IMR-90 (cell line): ENCODE results near the gene NR5A2. TPM values are rescaled to one million over a fixed set of nuclear protein-coding genes. Genes with fewer than 3 reads are reported as not detected.

Experiments used
- ATAC-seq: fragments of 200-7000 bp; cut with Tn5 transposase; 2 replicates; pipeline ENCODE4 v1.9.1; 2020; ENCODE audit warnings: low read depth, mild to moderate bottlenecking, moderate library complexity
- BruUV-seq: library from RNA; stranded (reverse); fragments of 400-500 nt; replicated peaks from 2 replicates; lab custom pipeline; 2021; lab: Mats Ljungman, UMichigan
- CTCF ChIA-PET: fragments of 300-600 bp; formaldehyde crosslinking; extraction: SDS; loops from one replicate; lab custom pipeline; 2021; ENCODE audit warnings: antibody characterized with exemption; lab: Yijun Ruan, JAX
- POLR2A ChIA-PET: fragments of 300-600 bp; sonication (Branson Sonifier 250); formaldehyde crosslinking; loops from one replicate; lab custom pipeline; 2022; ENCODE audit warnings: antibody characterized with exemption; ENCODE audit not compliant: unreplicated experiment; lab: Charles Lee
- DNase-seq: peaks from one replicate; pipeline ENCODE4 v3.0.0; 2013
- H2AFZ ChIP-seq: replicated peaks from 2 replicates; pipeline ENCODE3; 2013; ENCODE audit warnings: low read length, mild to moderate bottlenecking; ENCODE audit not compliant: poor library complexity
- H2AK5ac ChIP-seq: 2 replicates; pipeline ENCODE4 v1.6.1; 2013; ENCODE audit warnings: low read depth, low read length, inconsistent platforms
- H2AK9ac ChIP-seq: replicated peaks from 2 replicates; pipeline ENCODE3; 2013; ENCODE audit warnings: mild to moderate bottlenecking, low read depth, low read length, moderate library complexity; ENCODE audit not compliant: poor library complexity
- H2BK120ac ChIP-seq: 2 replicates; pipeline ENCODE4 v1.6.1; 2013; ENCODE audit warnings: low read depth, low read length, inconsistent platforms
- H2BK15ac ChIP-seq: 3 replicates; pipeline ENCODE4 v1.6.1; 2013; ENCODE audit warnings: low read depth, low read length, inconsistent platforms
- H2BK20ac ChIP-seq: 2 replicates; pipeline ENCODE4 v1.6.1; 2013; ENCODE audit warnings: low read depth, mild to moderate bottlenecking, inconsistent platforms, low read length, moderate library complexity
- H2BK5ac ChIP-seq: 2 replicates; pipeline ENCODE4 v1.6.1; 2013; ENCODE audit warnings: mild to moderate bottlenecking, low read depth, low read length, inconsistent platforms; ENCODE audit not compliant: poor library complexity, severe bottlenecking
- H3K14ac ChIP-seq: replicated peaks from 2 replicates; pipeline ENCODE4 v1.6.1; 2013; ENCODE audit warnings: low read depth, low read length, inconsistent platforms
- H3K18ac ChIP-seq: 2 replicates; pipeline ENCODE4 v1.6.1; 2013; ENCODE audit warnings: low read depth, low read length, control low read depth
- H3K23ac ChIP-seq: 2 replicates; pipeline ENCODE4 v1.6.1; 2013; ENCODE audit warnings: low read depth, low read length, inconsistent platforms
- H3K27ac ChIP-seq: 2 replicates; pipeline ENCODE4 v1.5.1; 2013; ENCODE audit warnings: mild to moderate bottlenecking, control low read depth, low read length; ENCODE audit not compliant: insufficient read depth
- H3K27me3 ChIP-seq: 2 replicates; pipeline ENCODE4 v1.6.1; 2013; ENCODE audit warnings: low read length; ENCODE audit not compliant: control insufficient read depth, insufficient read depth
- H3K36me3 ChIP-seq: 2 replicates; pipeline ENCODE4 v1.6.1; 2013; ENCODE audit warnings: low read length, mixed read lengths; ENCODE audit not compliant: control insufficient read depth, insufficient read depth
- H3K4ac ChIP-seq: 2 replicates; pipeline ENCODE4 v1.6.1; 2013; ENCODE audit warnings: low read depth, low read length, inconsistent platforms
- H3K4me1 ChIP-seq: 2 replicates; pipeline ENCODE4 v1.6.1; 2013; ENCODE audit warnings: low read length, mixed read lengths; ENCODE audit not compliant: control insufficient read depth, insufficient read depth
- H3K4me2 ChIP-seq: 2 replicates; pipeline ENCODE4 v1.6.1; 2013; ENCODE audit warnings: low read depth, mild to moderate bottlenecking, control low read depth, low read length, moderate library complexity
- H3K4me3 ChIP-seq: 2 replicates; pipeline ENCODE4 v1.5.1; 2013; ENCODE audit warnings: low read depth, mild to moderate bottlenecking, control low read depth, low read length, moderate library complexity; ENCODE audit not compliant: insufficient read depth
- H3K56ac ChIP-seq: 2 replicates; pipeline ENCODE4 v1.6.1; 2013; ENCODE audit warnings: low read length, inconsistent platforms; ENCODE audit not compliant: insufficient read depth; ENCODE audit errors: extremely low read depth
- H3K79me1 ChIP-seq, 2 experiments: 2 replicates each; pipeline ENCODE4 v1.6.1; 2013; ENCODE audit warnings: low read length in 2 of 2, inconsistent platforms in 1 of 2, low read depth in 1 of 2
- H3K9ac ChIP-seq: 2 replicates; pipeline ENCODE4 v1.6.1; 2013; ENCODE audit warnings: low read depth, low read length, control low read depth
- H3K9me1 ChIP-seq: 2 replicates; pipeline ENCODE4 v1.6.1; 2013; ENCODE audit warnings: low read length, inconsistent platforms; ENCODE audit not compliant: insufficient read depth
- H3K9me3 ChIP-seq: 2 replicates; pipeline ENCODE4 v1.6.1; 2013; ENCODE audit warnings: low read length; ENCODE audit not compliant: control insufficient read depth, insufficient read depth
- H4K20me1 ChIP-seq: 2 replicates; pipeline ENCODE4 v1.6.1; 2013; ENCODE audit warnings: low read length, inconsistent platforms; ENCODE audit not compliant: insufficient read depth
- H4K5ac ChIP-seq: 2 replicates; pipeline ENCODE4 v1.6.1; 2013; ENCODE audit warnings: mild to moderate bottlenecking, low read depth, low read length, control low read depth
- H4K8ac ChIP-seq, 2 experiments: 2 replicates each; pipeline ENCODE4 v1.6.1; 2013; ENCODE audit warnings: low read depth in 2 of 2, low read length in 2 of 2, control low read depth in 1 of 2, inconsistent platforms in 1 of 2
- H4K91ac ChIP-seq: 2 replicates; pipeline ENCODE4 v1.6.1; 2013; ENCODE audit warnings: low read depth, low read length, inconsistent platforms; ENCODE audit not compliant: insufficient read depth
- BHLHE40 ChIP-seq: fragments of 150-350 bp; IDR thresholded peaks from 2 replicates; pipeline ENCODE4 v1.6.1; 2016; ENCODE audit warnings: mild to moderate bottlenecking, low read depth, low read length
- CEBPB ChIP-seq: IDR thresholded peaks from 2 replicates; pipeline ENCODE4 v1.6.1; 2012; ENCODE audit warnings: low read depth, low read length, improper control_type of control experiment
- CTCF ChIP-seq: conservative IDR thresholded peaks from 2 replicates; pipeline ENCODE4 v1.5.1; 2012; ENCODE audit warnings: mild to moderate bottlenecking, low read depth, low read length, improper control_type of control experiment
- FOS ChIP-seq: fragments of 150-350 bp; IDR thresholded peaks from 2 replicates; pipeline ENCODE4 v1.6.1; 2016; ENCODE audit warnings: low read depth, low read length
- MAZ ChIP-seq: IDR thresholded peaks from 2 replicates; pipeline ENCODE4 v1.6.1; 2012; ENCODE audit warnings: low read depth, mild to moderate bottlenecking, low read length, improper control_type of control experiment, moderate library complexity, borderline replicate concordance
- NFE2L2 ChIP-seq: fragments of 150-350 bp; IDR thresholded peaks from 2 replicates; pipeline ENCODE4 v1.6.1; 2016; ENCODE audit warnings: low read depth, mild to moderate bottlenecking, low read length
- POLR2A ChIP-seq: IDR thresholded peaks from 2 replicates; pipeline ENCODE4 v1.6.1; 2012; ENCODE audit warnings: mild to moderate bottlenecking, low read depth, low read length
- RCOR1 ChIP-seq: IDR thresholded peaks from 2 replicates; pipeline ENCODE4 v1.6.1; 2012; ENCODE audit warnings: mild to moderate bottlenecking, low read length, improper control_type of control experiment; ENCODE audit not compliant: insufficient replicate concordance
- RFX5 ChIP-seq: IDR thresholded peaks from 2 replicates; pipeline ENCODE4 v1.8.0; 2012; ENCODE audit warnings: low read depth, mild to moderate bottlenecking, low read length, moderate library complexity
- SMC3 ChIP-seq: fragments of 150-350 bp; IDR thresholded peaks from 2 replicates; pipeline ENCODE4 v1.6.1; 2016; ENCODE audit warnings: low read depth, mild to moderate bottlenecking, antibody characterized with exemption, low read length, moderate library complexity
- USF2 ChIP-seq: fragments of 150-350 bp; IDR thresholded peaks from 2 replicates; pipeline ENCODE4 v1.6.1; 2017; ENCODE audit warnings: mild to moderate bottlenecking, antibody characterized with exemption, low read length, low read depth
- WGBS, 2 experiments: methylation state at CpG; one replicate each; pipeline versions ENCODE4 v1.1.5 to v1.1.7; 2013; ENCODE audit warnings: missing lambda C conversion rate in 2 of 2; ENCODE audit not compliant: insufficient read length in 1 of 2; ENCODE audit errors: extremely low coverage in 2 of 2; 5-methylcytosine and 5-hydroxymethylcytosine counted together
- dilution Hi-C: fragments of 300-500 bp; cut with HindIII; formaldehyde crosslinking; loops from one replicate; pipeline ENCODE4 v1.14.3; 2018; ENCODE audit warnings: low sequenced_read_pairs; ENCODE audit not compliant: unreplicated experiment
- in situ Hi-C: fragments of 300-500 bp; cut with MboI; formaldehyde crosslinking; loops from 3 replicates; pipeline ENCODE4 v1.14.3; 2019; ENCODE audit warnings: low sequenced_read_pairs, inconsistent platforms, mixed read lengths
- intact Hi-C: fragments of 100-400 bp; cut with micrococcal nuclease; formaldehyde crosslinking; loops from 2 replicates; pipeline ENCODE4 v1.10.0; 2022
- polyA plus RNA-seq, 3 experiments: library from polyadenylated mRNA; depleted of rRNA; stranded (reverse); fragments of >200 nt; gene quantifications; 2 replicates each; pipeline ENCODE4 v1.2.3, GENCODE V29; 2012; ENCODE audit warnings: low replicate concordance in 1 of 3
- total RNA-seq: library from RNA; depleted of rRNA; stranded (reverse); fragments of >200 nt; gene quantifications from 2 replicates; pipeline ENCODE4 v1.2.3, GENCODE V29; 2012

The NR5A2 gene
- total and polyA plus RNA-seq, 2 of the 4 experiments (the other 2 are of a cell fraction), result 0.03 to 0.18 TPM

- Histone ChIP-seq H3K9me1 (no peaks in the 10 kb centered on the region), H2BK15ac (no peak overlapping the region), H3K4me1 (no peaks in the 10 kb centered on the region), H2BK20ac (no peak overlapping the region), H4K8ac (no peak overlapping the region), H3K4me3 (no peak overlapping the region), H3K23ac (no peak overlapping the region), H3K36me3 (no peaks in the 10 kb centered on the region), H2BK5ac (no peak overlapping the region), H3K4me2 (no peak overlapping the region), H3K18ac (no peak overlapping the region), H2BK120ac (no peak overlapping the region), H3K27ac (no peak overlapping the region), H4K91ac (no peak overlapping the region), H2AK9ac (no peak overlapping the region), H3K4ac (no peak overlapping the region), H3K9ac (no peak overlapping the region), H2AK5ac (no peak overlapping the region), H4K5ac (no peak overlapping the region), H2AFZ (no peak overlapping the region), H4K20me1 (no peaks in the 10 kb centered on the region), H3K27me3 (no peaks in the 10 kb centered on the region; the same call in none of the 2 replicates), H3K14ac (no peak overlapping the region), H3K9me3 (no peaks in the 10 kb centered on the region), H3K79me1 (no peaks in the 10 kb centered on the region), H3K56ac (no peak overlapping the region)
- no TSS peak for BruUV-seq
- DNase-seq, result no peak
- in situ Hi-C loops, result no loop called here
- CTCF ChIA-PET, result no interaction called here
- dilution Hi-C loops, result no loop called here
- POLR2A ChIA-PET, result no interaction called here
- ATAC-seq, result no peak
- no CpG with 5 or more reads among the region's 3 CpGs for WGBS, 2 experiments
- intact Hi-C loops, result no loop called here
- TF ChIP-seq FOS (no peak), RFX5 (no peak), SMC3 (no peak), BHLHE40 (no peak), CEBPB (no peak), NFE2L2 (no peak), RCOR1 (no peak), CTCF (no peak), USF2 (no peak), POLR2A (no peak), MAZ (no peak)
Measured at GRCh38 chr1:200096774-200097173, 69.3 kb downstream of the NR5A2 start.
